GM10266 (cell line): ENCODE measurements around the gene DCTN4.

ENCODE experiments used
- DNase-seq: peaks from one replicate; pipeline ENCODE4 v3.0.0; 2012; ENCODE audit errors: extremely low spot score
- CTCF ChIP-seq: IDR thresholded peaks from 2 replicates; pipeline ENCODE4 v1.5.1; 2012; ENCODE audit warnings: mild to moderate bottlenecking, low read depth; ENCODE audit not compliant: control insufficient read depth, insufficient read depth; ENCODE audit errors: missing control alignments

The DCTN4 gene

GRCh38 chr5:150789943-150790611, 31.3 kb upstream of the DCTN4 start:
- DNase-seq = peak; percentile 69
- no peak for TF ChIP-seq CTCF

- TF ChIP-seq CTCF = no peak
- DNase-seq = no peak
Measured at GRCh38 chr5:150789450-150789849, 30.6 kb upstream of the DCTN4 start.

GRCh38 chr5:150788977-150789376, 30.2 kb upstream of the DCTN4 start:
- TF ChIP-seq CTCF = no peak
- DNase-seq = no peak

- TF ChIP-seq CTCF = no peak
- DNase-seq = no peak
Measured at GRCh38 chr5:150787656-150788055, 28.8 kb upstream of the DCTN4 start.

GRCh38 chr5:150786876-150787275, 28.1 kb upstream of the DCTN4 start:
- DNase-seq = no peak
- no peak for TF ChIP-seq CTCF

- no peak for TF ChIP-seq CTCF
- DNase-seq = no peak
Measured at GRCh38 chr5:150785950-150786349, 27.1 kb upstream of the DCTN4 start.

- peak; percentile 67 for DNase-seq
- TF ChIP-seq CTCF = no peak
Measured at GRCh38 chr5:150783422-150783928, 24.7 kb upstream of the DCTN4 start.
